ENCODE data around the gene MOV10L1. TPM values are rescaled to one million over a fixed set of nuclear protein-coding genes. Genes with fewer than 3 reads are reported as not detected.
"Not testable (repeated sequence)": the region's sequence is repeated elsewhere in the genome, so short reads cannot be mapped to it uniquely, and the experiment has no call there.

MOV10L1 gene
- total and polyA plus RNA-seq, 2 donors from 2014 or later, result 0.38 to 0.62 TPM

DNA sequence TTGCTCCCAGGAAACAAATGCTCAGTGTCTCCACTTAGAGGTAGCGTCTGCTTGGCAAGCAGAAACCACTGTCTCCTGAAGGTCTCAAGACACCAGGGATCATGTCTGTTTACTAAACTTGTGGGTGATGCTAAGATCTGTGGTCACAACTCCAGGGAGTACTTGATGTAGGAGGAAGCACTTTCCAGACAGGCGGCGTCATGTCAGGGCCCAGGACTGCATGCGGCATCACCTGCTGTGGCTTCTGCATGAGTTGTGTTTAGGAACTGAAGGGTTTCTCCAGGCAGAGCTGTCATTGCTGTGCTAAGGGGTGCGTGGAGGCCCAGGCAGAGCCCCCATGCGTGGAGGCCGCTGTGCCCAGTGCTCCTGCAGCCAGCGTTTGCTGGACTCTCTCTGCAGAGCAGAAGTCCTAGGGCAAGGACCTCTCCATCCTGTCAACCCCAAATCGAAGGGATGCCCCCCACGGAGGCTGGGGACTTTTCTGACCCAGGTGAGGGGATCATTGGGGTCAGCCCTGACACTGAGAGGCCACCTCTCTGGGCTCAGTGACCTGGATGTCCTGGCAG lies 72.7 kb downstream of the MOV10L1 start:
- FAIRE-seq (no peak), DNase-seq (peak in 1 of 5 donors; percentile 34)
- H3K9me3 ChIP-seq (ENCODE audit: control insufficient read depth in 2 of 3, insufficient read depth in 1 of 3, low read length in 3 of 3), result no peaks in the 10 kb centered on the region
- H3K4me3 ChIP-seq (ENCODE audit: low read length in 3 of 3), result no peak overlapping the region
- no peak overlapping the region for H3K9ac ChIP-seq (ENCODE audit: low read length in 3 of 3)
- TF ChIP-seq, protein P1, sequence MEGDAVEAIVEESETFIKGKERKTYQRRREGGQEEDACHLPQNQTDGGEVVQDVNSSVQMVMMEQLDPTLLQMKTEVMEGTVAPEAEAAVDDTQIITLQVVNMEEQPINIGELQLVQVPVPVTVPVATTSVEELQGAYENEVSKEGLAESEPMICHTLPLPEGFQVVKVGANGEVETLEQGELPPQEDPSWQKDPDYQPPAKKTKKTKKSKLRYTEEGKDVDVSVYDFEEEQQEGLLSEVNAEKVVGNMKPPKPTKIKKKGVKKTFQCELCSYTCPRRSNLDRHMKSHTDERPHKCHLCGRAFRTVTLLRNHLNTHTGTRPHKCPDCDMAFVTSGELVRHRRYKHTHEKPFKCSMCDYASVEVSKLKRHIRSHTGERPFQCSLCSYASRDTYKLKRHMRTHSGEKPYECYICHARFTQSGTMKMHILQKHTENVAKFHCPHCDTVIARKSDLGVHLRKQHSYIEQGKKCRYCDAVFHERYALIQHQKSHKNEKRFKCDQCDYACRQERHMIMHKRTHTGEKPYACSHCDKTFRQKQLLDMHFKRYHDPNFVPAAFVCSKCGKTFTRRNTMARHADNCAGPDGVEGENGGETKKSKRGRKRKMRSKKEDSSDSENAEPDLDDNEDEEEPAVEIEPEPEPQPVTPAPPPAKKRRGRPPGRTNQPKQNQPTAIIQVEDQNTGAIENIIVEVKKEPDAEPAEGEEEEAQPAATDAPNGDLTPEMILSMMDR (IDR thresholded peaks at IDR 0.05; ENCODE audit: borderline replicate concordance, extremely low read depth, insufficient read depth), result no peak
- H3K4me1 ChIP-seq (ENCODE audit: control insufficient read depth in 2 of 3, insufficient read depth in 2 of 3, low read depth in 1 of 3, low read length in 3 of 3), result peaks cover 0 to 3% (median 0%) of the 10 kb centered on the region in 3 donors
- H3K36me3 ChIP-seq (ENCODE audit: control insufficient read depth in 2 of 3, insufficient read depth in 3 of 3, low read length in 3 of 3), result no peaks in the 10 kb centered on the region
- no peak overlapping the region for H3K27ac ChIP-seq (ENCODE audit: low read depth in 2 of 2, low read length in 2 of 2)
- H3K27me3 ChIP-seq (ENCODE audit: control insufficient read depth, insufficient read depth, low read length), result no peaks in the 10 kb centered on the region
- intact Hi-C loops (cut with DNase I), result no loop called here

DNA sequence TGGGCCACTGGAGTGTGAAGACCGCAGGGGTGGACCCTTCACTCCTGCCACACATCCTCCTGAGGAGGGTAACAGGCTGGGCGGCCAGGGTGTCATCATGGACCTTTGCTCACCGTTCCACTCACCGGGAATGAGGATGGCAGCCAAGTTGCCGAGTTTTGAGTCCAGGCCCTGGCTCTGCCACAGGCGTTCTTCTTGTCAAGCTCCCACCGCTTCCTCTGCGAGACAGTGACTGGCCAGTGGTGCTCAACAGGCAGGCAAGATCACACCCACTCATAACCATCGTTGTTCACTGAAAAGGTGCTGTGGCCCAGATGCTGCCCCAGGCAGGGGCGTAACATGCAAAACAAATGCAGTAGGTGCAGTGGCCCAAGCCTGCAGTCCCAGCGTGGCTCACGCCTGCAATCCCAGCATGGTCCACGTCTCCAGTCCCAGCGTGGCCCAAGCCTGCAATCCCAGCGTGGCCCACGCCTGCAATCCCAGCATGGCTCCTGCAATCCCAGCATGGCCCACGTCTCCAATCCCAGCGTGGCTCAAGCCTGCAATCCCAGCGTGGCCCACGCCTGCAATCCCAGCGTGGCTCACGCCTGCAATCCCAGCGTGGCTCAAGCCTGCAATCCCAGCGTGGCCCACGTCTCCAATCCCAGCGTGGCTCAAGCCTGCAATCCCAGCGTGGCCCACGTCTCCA lies 75.8 kb downstream of the MOV10L1 start:
- peak in 1 of 5 donors; percentile 53 for DNase-seq
- intact Hi-C loops (cut with DNase I), result no loop called here
- H3K27me3 ChIP-seq (ENCODE audit: control insufficient read depth, insufficient read depth, low read length), result peaks cover 3% of the 10 kb centered on the region
- no peaks in the 10 kb centered on the region for H3K4me1 ChIP-seq (ENCODE audit: control insufficient read depth in 2 of 3, insufficient read depth in 2 of 3, low read depth in 1 of 3, low read length in 3 of 3)
- H3K27ac ChIP-seq (ENCODE audit: low read depth in 2 of 2, low read length in 2 of 2), result no peak overlapping the region
- no peaks in the 10 kb centered on the region for H3K36me3 ChIP-seq (ENCODE audit: control insufficient read depth in 2 of 3, insufficient read depth in 3 of 3, low read length in 3 of 3)
- H3K9me3 ChIP-seq (ENCODE audit: control insufficient read depth in 2 of 3, insufficient read depth in 1 of 3, low read length in 3 of 3), result no peaks in the 10 kb centered on the region
- H3K4me3 ChIP-seq (ENCODE audit: low read length in 3 of 3), result no peak overlapping the region
- FAIRE-seq, result no peak
- no peak overlapping the region for H3K9ac ChIP-seq (ENCODE audit: low read length in 3 of 3)
- TF ChIP-seq, protein P1 (IDR thresholded peaks at IDR 0.05; ENCODE audit: borderline replicate concordance, extremely low read depth, insufficient read depth), result no peak

DNA sequence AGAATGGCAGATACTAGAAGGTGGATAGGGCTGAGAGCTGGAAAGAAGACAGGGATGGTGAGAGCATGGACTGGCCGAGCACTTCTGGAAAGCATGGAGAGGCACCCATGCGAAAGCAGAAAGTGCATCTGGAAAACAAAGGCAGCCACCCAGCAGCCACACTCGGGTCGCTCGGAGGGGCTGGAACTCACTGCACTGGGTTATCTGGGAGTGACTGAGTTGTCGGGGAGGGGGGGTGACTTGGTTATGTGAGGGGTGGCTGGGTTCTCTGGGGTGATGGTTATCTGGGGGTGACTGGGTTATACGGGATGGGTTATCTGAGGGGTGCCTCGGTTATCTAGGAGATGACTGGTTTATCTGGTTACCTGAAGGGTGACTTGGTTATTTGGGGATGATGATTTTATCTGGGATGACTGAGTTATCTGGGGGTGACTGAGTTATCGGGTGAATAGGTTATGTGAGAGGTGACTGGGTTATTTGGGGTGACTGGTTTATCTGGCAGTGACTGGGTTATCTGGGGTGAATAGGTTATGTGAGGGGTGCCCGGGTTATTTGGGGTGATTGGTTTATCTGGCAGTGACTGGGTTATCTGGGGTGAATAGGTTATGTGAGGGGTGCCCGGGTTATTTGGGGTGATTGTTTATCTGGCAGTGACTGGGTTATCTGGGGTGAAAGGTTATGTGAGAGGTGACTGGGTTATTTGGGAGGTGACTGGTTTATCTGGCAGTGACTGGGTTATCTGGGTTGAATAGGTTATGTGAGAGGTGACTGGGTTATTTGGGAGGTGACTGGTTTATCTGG lies 78.1 kb downstream of the MOV10L1 start:
- no peak overlapping the region for H3K9ac ChIP-seq (ENCODE audit: low read length in 3 of 3)
- intact Hi-C loops (cut with DNase I), result no loop called here
- H3K27me3 ChIP-seq (ENCODE audit: control insufficient read depth, insufficient read depth, low read length), result peaks cover 3% of the 10 kb centered on the region
- H3K9me3 ChIP-seq (ENCODE audit: control insufficient read depth in 2 of 3, insufficient read depth in 1 of 3, low read length in 3 of 3), result no peaks in the 10 kb centered on the region
- DNase-seq (peak in 1 of 5 donors; percentile 36), FAIRE-seq (no peak)
- H3K27ac ChIP-seq (ENCODE audit: low read depth in 2 of 2, low read length in 2 of 2), result no peak overlapping the region
- peaks cover 0 to 4% (median 0%) of the 10 kb centered on the region in 3 donors for H3K4me1 ChIP-seq (ENCODE audit: control insufficient read depth in 2 of 3, insufficient read depth in 2 of 3, low read depth in 1 of 3, low read length in 3 of 3)
- TF ChIP-seq, protein P1 (IDR thresholded peaks at IDR 0.05; ENCODE audit: borderline replicate concordance, extremely low read depth, insufficient read depth), result no peak
- H3K4me3 ChIP-seq (ENCODE audit: low read length in 3 of 3), result no peak overlapping the region
- H3K36me3 ChIP-seq (ENCODE audit: control insufficient read depth in 2 of 3, insufficient read depth in 3 of 3, low read length in 3 of 3), result no peaks in the 10 kb centered on the region

DNA sequence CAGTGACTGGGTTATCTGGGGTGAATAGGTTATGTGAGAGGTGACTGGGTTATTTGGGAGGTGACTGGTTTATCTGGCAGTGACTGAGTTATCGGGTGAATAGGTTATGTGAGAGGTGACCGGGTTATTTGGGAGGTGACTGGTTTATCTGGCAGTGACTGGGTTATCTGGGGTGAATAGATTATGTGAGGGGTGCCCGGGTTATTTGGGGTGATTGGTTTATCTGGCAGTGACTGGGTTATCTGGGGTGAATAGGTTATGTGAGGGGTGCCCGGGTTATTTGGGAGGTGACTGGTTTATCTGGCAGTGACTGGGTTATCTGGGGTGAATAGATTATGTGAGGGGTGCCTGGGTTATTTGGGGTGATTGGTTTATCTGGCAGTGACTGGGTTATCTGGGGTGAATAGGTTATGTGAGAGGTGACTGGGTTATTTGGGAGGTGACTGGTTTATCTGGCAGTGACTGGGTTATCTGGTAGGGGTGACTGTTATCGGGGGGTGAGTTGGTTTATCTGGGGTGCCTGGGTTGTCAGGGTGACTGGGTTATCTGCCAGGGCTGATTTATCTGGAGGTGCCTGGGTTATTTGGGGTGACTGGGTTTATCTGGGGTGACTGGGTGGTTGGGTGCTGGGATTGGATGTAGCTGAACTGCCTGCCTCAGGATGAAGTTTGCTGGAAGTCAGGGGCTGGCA lies 78.8 kb downstream of the MOV10L1 start:
- FAIRE-seq; H3K36me3 ChIP-seq (ENCODE audit: control insufficient read depth in 2 of 3, insufficient read depth in 3 of 3, low read length in 3 of 3); H3K4me1 ChIP-seq (ENCODE audit: control insufficient read depth in 2 of 3, insufficient read depth in 2 of 3, low read depth in 1 of 3, low read length in 3 of 3); H3K9me3 ChIP-seq (ENCODE audit: control insufficient read depth in 2 of 3, insufficient read depth in 1 of 3, low read length in 3 of 3); H3K9ac ChIP-seq (ENCODE audit: low read length in 3 of 3); H3K4me3 ChIP-seq (ENCODE audit: low read length in 3 of 3); DNase-seq; H3K27ac ChIP-seq (ENCODE audit: low read depth in 2 of 2, low read length in 2 of 2); H3K27me3 ChIP-seq (ENCODE audit: control insufficient read depth, insufficient read depth, low read length); intact Hi-C loops (cut with DNase I): not testable (repeated sequence)

All from kidney (tissue), 14 donors.